Kidney epithelial cell (primary cell): ENCODE measurements around the gene OSBPL5. TPM values are rescaled to one million over a fixed set of nuclear protein-coding genes. Genes with fewer than 3 reads are reported as not detected.
"Not testable (repeated sequence)": the region's sequence is repeated elsewhere in the genome, so short reads cannot be mapped to it uniquely, and the experiment has no call there.

Experiments
- DNase-seq: peaks from one replicate; pipeline ENCODE4 v3.0.0-alpha.2; 2010; ENCODE audit warnings: low read depth
- H3K27me3 ChIP-seq: 2 replicates; pipeline ENCODE4 v1.6.0; 2011; ENCODE audit warnings: low read length; ENCODE audit not compliant: control insufficient read depth, insufficient read depth
- H3K36me3 ChIP-seq: 2 replicates; pipeline ENCODE4 v1.5.1; 2011; ENCODE audit warnings: low read length; ENCODE audit not compliant: control insufficient read depth, insufficient read depth
- H3K4me3 ChIP-seq: 2 replicates; pipeline ENCODE4 v1.5.1; 2011; ENCODE audit warnings: low read depth, mild to moderate bottlenecking, control low read depth, low read length
- CTCF ChIP-seq: IDR thresholded peaks from 2 replicates; pipeline ENCODE4 v1.5.1; 2011; ENCODE audit warnings: mild to moderate bottlenecking, moderate library complexity, low read length, control low read depth, inconsistent platforms; ENCODE audit not compliant: insufficient read depth, poor library complexity, severe bottlenecking
- total RNA-seq: library from RNA; depleted of rRNA; stranded (reverse); fragments of >200 nt; gene quantifications from 2 replicates; pipeline ENCODE4 v1.2.3, GENCODE V29; 2015

Gene OSBPL5
- total RNA-seq, 1 donor from 2014 or later: 10.2 TPM

- no peak overlapping the region for H3K4me3 ChIP-seq
- DNase-seq: peak; percentile 75
- no peaks in the 10 kb centered on the region for H3K27me3 ChIP-seq
- TF ChIP-seq CTCF: no peak
- no peaks in the 10 kb centered on the region for H3K36me3 ChIP-seq
Observed at GRCh38 chr11:3073029-3073435, 92.1 kb downstream of the OSBPL5 start.

- Histone ChIP-seq H3K27me3 (no peaks in the 10 kb centered on the region), H3K36me3 (no peaks in the 10 kb centered on the region)
- TF ChIP-seq CTCF: no peak
Observed at GRCh38 chr11:3069425-3069824, 95.7 kb downstream of the OSBPL5 start.

GRCh38 chr11:3066308-3066707 lies 98.8 kb downstream of the OSBPL5 start:
- H3K4me3 ChIP-seq, DNase-seq, H3K27me3 ChIP-seq, H3K36me3 ChIP-seq: not testable (repeated sequence)

More at GRCh38 chr11:3069425-3069824, 95.7 kb downstream of the OSBPL5 start:
- DNase-seq: no peak
- no peak overlapping the region for H3K4me3 ChIP-seq

- not testable (repeated sequence) for H3K36me3 ChIP-seq, H3K27me3 ChIP-seq, DNase-seq, H3K4me3 ChIP-seq
Observed at GRCh38 chr11:3064709-3065108, 100.4 kb downstream of the OSBPL5 start.

GRCh38 chr11:3063876-3064275 lies 101.2 kb downstream of the OSBPL5 start:
- H3K27me3 ChIP-seq, DNase-seq, H3K4me3 ChIP-seq: not testable (repeated sequence)

GRCh38 chr11:3063432-3063831 lies 101.7 kb downstream of the OSBPL5 start:
- not testable (repeated sequence) for DNase-seq, H3K4me3 ChIP-seq, H3K27me3 ChIP-seq, H3K36me3 ChIP-seq

More at GRCh38 chr11:3063876-3064275, 101.2 kb downstream of the OSBPL5 start:
- not testable (repeated sequence) for H3K36me3 ChIP-seq

- Histone ChIP-seq H3K36me3 (no peaks in the 10 kb centered on the region), H3K27me3 (no peaks in the 10 kb centered on the region), H3K4me3 (no peak overlapping the region)
- DNase-seq: no peak
- no peak for TF ChIP-seq CTCF
Observed at GRCh38 chr11:3060436-3061025, 104.6 kb downstream of the OSBPL5 start.
